Epithelial cell of alveolus of lung (primary cell): ENCODE results near the gene GUCA1A. TPM values are rescaled to one million over a fixed set of nuclear protein-coding genes. Genes with fewer than 3 reads are reported as not detected.

Source experiments
- total RNA-seq: library from RNA; depleted of rRNA; stranded (reverse); fragments of >200 nt; gene quantifications from 2 replicates; pipeline ENCODE4 v1.2.1, GENCODE V29; 2015

The GUCA1A gene
- 0.26 TPM in 1 of 2 replicates, not detected in the other for total RNA-seq

GRCh38 chr6:42173101-42173500 is at the start of gene GUCA1A:
Gene GUCA1A, plus strand, starts transcription at chr6:42173364. Its CDS starts 250 bp downstream, at chr6:42173614.

GRCh38 chr6:42142118-42142835 is 30.9 kb upstream of the GUCA1A start, which contains the start of gene C6orf132:
Gene C6orf132, minus strand, starts transcription at chr6:42142620. Its CDS starts 176 bp downstream, at chr6:42142444.

GRCh38 chr6:42217519-42218367 is 44.6 kb downstream of the GUCA1A start, which contains the start of gene MRPS10:
Gene MRPS10, minus strand, starts transcription at chr6:42217861. Its CDS starts 12 bp downstream, at chr6:42217849.

Other genes with a start within 250 kb of the GUCA1A start
- 92.1 and 128 TPM in 2 replicates for gene CCND3, start 231.6 kb upstream of the GUCA1A start, total RNA-seq
- gene TAF8, start 122.8 kb upstream of the GUCA1A start, total RNA-seq = 18.2 and 23.3 TPM in 2 replicates
- gene C6orf132, start 30.7 kb upstream of the GUCA1A start, total RNA-seq = 1.5 and 3.9 TPM in 2 replicates
- gene GUCA1B, start 21.6 kb downstream of the GUCA1A start, total RNA-seq = 3.4 TPM in 1 of 2 replicates, not detected in the other
- gene MRPS10, start 44.5 kb downstream of the GUCA1A start, total RNA-seq = 38.4 and 52.2 TPM in 2 replicates